Measurements from ENCODE around the gene DPF1.

GRCh38 chr19:38270587-38271167 is 46.7 kb upstream of the DPF1 start:
- TF ChIP-seq, protein P1, sequence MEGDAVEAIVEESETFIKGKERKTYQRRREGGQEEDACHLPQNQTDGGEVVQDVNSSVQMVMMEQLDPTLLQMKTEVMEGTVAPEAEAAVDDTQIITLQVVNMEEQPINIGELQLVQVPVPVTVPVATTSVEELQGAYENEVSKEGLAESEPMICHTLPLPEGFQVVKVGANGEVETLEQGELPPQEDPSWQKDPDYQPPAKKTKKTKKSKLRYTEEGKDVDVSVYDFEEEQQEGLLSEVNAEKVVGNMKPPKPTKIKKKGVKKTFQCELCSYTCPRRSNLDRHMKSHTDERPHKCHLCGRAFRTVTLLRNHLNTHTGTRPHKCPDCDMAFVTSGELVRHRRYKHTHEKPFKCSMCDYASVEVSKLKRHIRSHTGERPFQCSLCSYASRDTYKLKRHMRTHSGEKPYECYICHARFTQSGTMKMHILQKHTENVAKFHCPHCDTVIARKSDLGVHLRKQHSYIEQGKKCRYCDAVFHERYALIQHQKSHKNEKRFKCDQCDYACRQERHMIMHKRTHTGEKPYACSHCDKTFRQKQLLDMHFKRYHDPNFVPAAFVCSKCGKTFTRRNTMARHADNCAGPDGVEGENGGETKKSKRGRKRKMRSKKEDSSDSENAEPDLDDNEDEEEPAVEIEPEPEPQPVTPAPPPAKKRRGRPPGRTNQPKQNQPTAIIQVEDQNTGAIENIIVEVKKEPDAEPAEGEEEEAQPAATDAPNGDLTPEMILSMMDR (IDR thresholded peaks at IDR 0.05): no peak
- TF ChIP-seq POLR2A (IDR thresholded peaks at IDR 0.05): no peak

All from uterus (tissue), 2 donors.